Measurements from ENCODE around the gene SYK.
"Not testable (repeated sequence)": the region's sequence is repeated elsewhere in the genome, so short reads cannot be mapped to it uniquely, and the experiment has no call there.

The SYK gene

GRCh38 chr9:90775657-90776056, 26.0 kb upstream of the SYK start:
- Histone ChIP-seq H3K9me3 (ENCODE audit: control insufficient read depth, low read length) (no peaks in the 10 kb centered on the region), H3K9ac (ENCODE audit: low read length) (no peak overlapping the region), H3K27me3 (replicated peaks; ENCODE audit: control insufficient read depth, insufficient read depth, low read length) (peaks cover 4% of the 10 kb centered on the region), H3K4me1 (ENCODE audit: control insufficient read depth, insufficient read depth, low read length) (no peaks in the 10 kb centered on the region), H3K36me3 (ENCODE audit: control insufficient read depth, insufficient read depth, low read length, severe bottlenecking) (no peaks in the 10 kb centered on the region), H3K4me3 (ENCODE audit: low read length) (no peak overlapping the region)
- DNase-seq (ENCODE audit: low read depth) = no peak

DNA sequence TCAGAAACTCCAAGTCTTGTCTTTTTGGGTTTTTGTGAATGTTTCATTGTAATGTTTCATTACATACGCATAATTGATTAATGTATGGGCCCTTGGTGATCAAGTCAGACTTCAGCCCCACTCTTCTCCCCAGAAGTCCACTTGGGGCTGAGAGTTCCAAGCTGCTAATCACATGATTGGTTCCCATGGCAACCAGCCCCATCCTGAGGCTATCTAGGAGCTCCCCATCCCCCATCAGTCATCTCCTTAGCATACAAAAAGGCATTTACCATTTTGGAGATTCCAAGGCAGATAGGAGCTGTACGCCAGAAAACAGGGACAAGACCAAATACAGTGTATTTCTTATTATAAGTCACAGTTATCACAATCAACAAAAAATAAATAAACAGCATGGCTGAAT, 22.9 kb upstream of the SYK start:
- Histone ChIP-seq H3K36me3 (ENCODE audit: control insufficient read depth, insufficient read depth, low read length, severe bottlenecking) (no peaks in the 10 kb centered on the region), H3K9ac (ENCODE audit: low read length) (no peak overlapping the region)
- DNase-seq (ENCODE audit: low read depth) = no peak

GRCh38 chr9:90783552-90783951, 18.1 kb upstream of the SYK start:
- no peak for DNase-seq (ENCODE audit: low read depth)
- no peak overlapping the region for H3K9ac ChIP-seq (ENCODE audit: low read length)
- no peaks in the 10 kb centered on the region for H3K4me1 ChIP-seq (ENCODE audit: control insufficient read depth, insufficient read depth, low read length)
- peaks cover 17% of the 10 kb centered on the region for H3K27me3 ChIP-seq (replicated peaks; ENCODE audit: control insufficient read depth, insufficient read depth, low read length)
- no peaks in the 10 kb centered on the region for H3K36me3 ChIP-seq (ENCODE audit: control insufficient read depth, insufficient read depth, low read length, severe bottlenecking)
- peaks cover 3% of the 10 kb centered on the region for H3K9me3 ChIP-seq (ENCODE audit: control insufficient read depth, low read length)
- H3K4me3 ChIP-seq (ENCODE audit: low read length) = no peak overlapping the region

More for the DNA sequence above, 22.9 kb upstream of the SYK start:
- no peaks in the 10 kb centered on the region for H3K9me3 ChIP-seq (ENCODE audit: control insufficient read depth, low read length)
- peaks cover 9% of the 10 kb centered on the region for H3K27me3 ChIP-seq (replicated peaks; ENCODE audit: control insufficient read depth, insufficient read depth, low read length)
- no peaks in the 10 kb centered on the region for H3K4me1 ChIP-seq (ENCODE audit: control insufficient read depth, insufficient read depth, low read length)
- H3K4me3 ChIP-seq (ENCODE audit: low read length) = no peak overlapping the region

DNA sequence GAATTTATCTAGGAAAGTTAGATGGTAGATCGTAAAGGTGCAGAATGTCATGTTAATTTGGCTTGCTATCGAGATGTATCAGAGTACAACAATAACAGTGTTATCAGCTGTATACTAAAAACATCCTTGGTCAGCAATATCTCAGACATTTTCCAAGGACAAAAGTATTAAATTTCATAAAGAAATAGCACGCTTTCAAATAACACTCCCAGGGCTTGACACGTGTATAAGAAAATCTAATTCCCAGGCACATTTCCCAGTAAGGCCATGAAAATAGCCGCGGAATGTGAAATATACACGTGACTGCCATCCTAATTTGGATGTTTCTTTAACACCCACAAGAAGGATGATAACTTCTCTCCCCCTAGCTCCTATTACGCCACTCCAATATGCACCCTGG, 17.7 kb upstream of the SYK start:
- H3K4me1 ChIP-seq (ENCODE audit: control insufficient read depth, insufficient read depth, low read length) = no peaks in the 10 kb centered on the region
- peaks cover 3% of the 10 kb centered on the region for H3K9me3 ChIP-seq (ENCODE audit: control insufficient read depth, low read length)
- H3K36me3 ChIP-seq (ENCODE audit: control insufficient read depth, insufficient read depth, low read length, severe bottlenecking) = no peaks in the 10 kb centered on the region
- H3K27me3 ChIP-seq (replicated peaks; ENCODE audit: control insufficient read depth, insufficient read depth, low read length) = peaks cover 17% of the 10 kb centered on the region
- DNase-seq (ENCODE audit: low read depth) = no peak
- no peak overlapping the region for H3K9ac ChIP-seq (ENCODE audit: low read length)
- no peak overlapping the region for H3K4me3 ChIP-seq (ENCODE audit: low read length)

GRCh38 chr9:90787771-90788460, 13.7 kb upstream of the SYK start:
- DNase-seq (ENCODE audit: low read depth) = no peak
- no peaks in the 10 kb centered on the region for H3K36me3 ChIP-seq (ENCODE audit: control insufficient read depth, insufficient read depth, low read length, severe bottlenecking)
- peaks cover 29% of the 10 kb centered on the region for H3K27me3 ChIP-seq (replicated peaks; ENCODE audit: control insufficient read depth, insufficient read depth, low read length)
- H3K4me1 ChIP-seq (ENCODE audit: control insufficient read depth, insufficient read depth, low read length) = no peaks in the 10 kb centered on the region
- no peak overlapping the region for H3K9ac ChIP-seq (ENCODE audit: low read length)
- H3K9me3 ChIP-seq (ENCODE audit: control insufficient read depth, low read length) = peaks cover 3% of the 10 kb centered on the region
- no peak overlapping the region for H3K4me3 ChIP-seq (ENCODE audit: low read length)

GRCh38 chr9:90788527-90788926, 13.1 kb upstream of the SYK start:
- not testable (repeated sequence) for H3K4me1 ChIP-seq (ENCODE audit: control insufficient read depth, insufficient read depth, low read length); DNase-seq (ENCODE audit: low read depth); H3K4me3 ChIP-seq (ENCODE audit: low read length); H3K36me3 ChIP-seq (ENCODE audit: control insufficient read depth, insufficient read depth, low read length, severe bottlenecking); H3K9ac ChIP-seq (ENCODE audit: low read length); H3K9me3 ChIP-seq (ENCODE audit: control insufficient read depth, low read length)
- H3K27me3 ChIP-seq (replicated peaks; ENCODE audit: control insufficient read depth, insufficient read depth, low read length) = peaks cover 27% of the 10 kb centered on the region

GRCh38 chr9:90789408-90789807, 12.2 kb upstream of the SYK start:
- peaks cover 23% of the 10 kb centered on the region for H3K27me3 ChIP-seq (replicated peaks; ENCODE audit: control insufficient read depth, insufficient read depth, low read length)
- no peak for DNase-seq (ENCODE audit: low read depth)
- H3K4me3 ChIP-seq (ENCODE audit: low read length) = no peak overlapping the region
- no peaks in the 10 kb centered on the region for H3K36me3 ChIP-seq (ENCODE audit: control insufficient read depth, insufficient read depth, low read length, severe bottlenecking)
- no peak overlapping the region for H3K9ac ChIP-seq (ENCODE audit: low read length)
- H3K4me1 ChIP-seq (ENCODE audit: control insufficient read depth, insufficient read depth, low read length) = no peaks in the 10 kb centered on the region
- peaks cover 9% of the 10 kb centered on the region for H3K9me3 ChIP-seq (ENCODE audit: control insufficient read depth, low read length)

DNA sequence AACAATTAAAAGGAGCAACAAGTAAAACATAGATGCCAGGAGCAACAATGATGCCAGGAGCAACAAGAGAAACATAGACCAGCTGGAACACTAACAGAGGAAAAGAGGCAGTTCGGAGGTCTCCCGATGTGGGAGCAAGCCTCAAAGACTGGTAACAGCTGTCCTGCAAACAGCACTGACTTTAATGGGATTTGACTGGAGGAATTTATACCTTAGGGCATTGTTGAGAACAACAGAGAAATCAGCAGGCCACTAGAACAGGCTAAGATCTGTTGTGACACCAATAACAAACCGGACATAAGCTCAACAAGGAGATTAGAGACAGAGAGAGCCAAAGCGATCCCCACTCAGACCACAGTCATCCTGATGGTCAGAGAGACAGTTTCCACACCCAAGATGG, 11.8 kb upstream of the SYK start:
- H3K9ac ChIP-seq (ENCODE audit: low read length) = no peak overlapping the region
- peaks cover 23% of the 10 kb centered on the region for H3K27me3 ChIP-seq (replicated peaks; ENCODE audit: control insufficient read depth, insufficient read depth, low read length)
- no peaks in the 10 kb centered on the region for H3K36me3 ChIP-seq (ENCODE audit: control insufficient read depth, insufficient read depth, low read length, severe bottlenecking)
- no peak overlapping the region for H3K4me3 ChIP-seq (ENCODE audit: low read length)
- DNase-seq (ENCODE audit: low read depth) = no peak
- no peaks in the 10 kb centered on the region for H3K4me1 ChIP-seq (ENCODE audit: control insufficient read depth, insufficient read depth, low read length)
- peaks cover 9% of the 10 kb centered on the region for H3K9me3 ChIP-seq (ENCODE audit: control insufficient read depth, low read length)

- not testable (repeated sequence) for H3K4me1 ChIP-seq (ENCODE audit: control insufficient read depth, insufficient read depth, low read length); H3K4me3 ChIP-seq (ENCODE audit: low read length); H3K36me3 ChIP-seq (ENCODE audit: control insufficient read depth, insufficient read depth, low read length, severe bottlenecking); H3K9ac ChIP-seq (ENCODE audit: low read length); DNase-seq (ENCODE audit: low read depth); H3K9me3 ChIP-seq (ENCODE audit: control insufficient read depth, low read length)
- peaks cover 18% of the 10 kb centered on the region for H3K27me3 ChIP-seq (replicated peaks; ENCODE audit: control insufficient read depth, insufficient read depth, low read length)
These were observed 8.6 kb upstream of the SYK start for GRCh38 chr9:90793024-90793423.

DNA sequence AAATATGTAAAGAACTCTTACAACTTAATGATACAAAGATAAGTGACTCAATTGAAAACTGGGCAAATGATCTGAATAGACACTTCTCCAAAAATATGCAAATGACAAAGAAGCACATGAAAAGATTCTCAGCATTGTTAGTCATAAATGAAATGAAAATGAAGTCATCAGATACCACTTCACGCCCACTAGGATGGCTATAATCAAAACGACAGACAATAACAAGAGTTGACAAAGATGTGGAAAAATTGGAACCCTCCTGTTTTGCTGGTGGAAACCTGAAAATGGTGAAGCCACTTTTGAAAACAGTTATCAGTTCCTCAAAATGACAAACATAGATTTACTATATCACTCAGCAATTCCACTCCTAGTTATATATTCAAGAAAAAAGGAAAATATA, 7.9 kb upstream of the SYK start:
- Histone ChIP-seq H3K9me3 (ENCODE audit: control insufficient read depth, low read length) (peaks cover 6% of the 10 kb centered on the region), H3K36me3 (ENCODE audit: control insufficient read depth, insufficient read depth, low read length, severe bottlenecking) (no peaks in the 10 kb centered on the region), H3K9ac (ENCODE audit: low read length) (no peak overlapping the region), H3K4me3 (ENCODE audit: low read length) (no peak overlapping the region), H3K4me1 (ENCODE audit: control insufficient read depth, insufficient read depth, low read length) (no peaks in the 10 kb centered on the region), H3K27me3 (replicated peaks; ENCODE audit: control insufficient read depth, insufficient read depth, low read length) (peaks cover 18% of the 10 kb centered on the region)
- no peak for DNase-seq (ENCODE audit: low read depth)

DNA sequence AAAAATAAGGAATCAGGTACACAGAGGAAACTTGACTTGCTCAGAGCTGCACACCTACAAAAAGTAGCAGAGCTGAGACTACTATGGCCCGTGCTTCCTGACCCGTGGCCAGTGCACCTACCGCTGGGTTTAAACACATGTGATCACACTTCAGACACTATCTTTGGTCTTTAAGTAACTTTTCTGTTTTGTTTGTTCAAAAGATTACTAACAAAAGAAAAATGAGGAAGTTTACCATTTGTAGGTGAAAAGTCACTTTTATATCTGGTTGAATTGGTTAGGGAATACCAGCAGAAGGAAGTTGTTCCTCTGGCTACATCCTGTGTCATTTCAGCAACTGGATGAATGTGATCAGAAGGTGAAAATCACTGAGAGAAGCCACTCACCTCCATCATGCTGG, 6.5 kb upstream of the SYK start:
- H3K4me1 ChIP-seq (ENCODE audit: control insufficient read depth, insufficient read depth, low read length) = no peaks in the 10 kb centered on the region
- peaks cover 18% of the 10 kb centered on the region for H3K27me3 ChIP-seq (replicated peaks; ENCODE audit: control insufficient read depth, insufficient read depth, low read length)
- no peak overlapping the region for H3K4me3 ChIP-seq (ENCODE audit: low read length)
- peaks cover 6% of the 10 kb centered on the region for H3K9me3 ChIP-seq (ENCODE audit: control insufficient read depth, low read length)
- H3K36me3 ChIP-seq (ENCODE audit: control insufficient read depth, insufficient read depth, low read length, severe bottlenecking) = no peaks in the 10 kb centered on the region
- H3K9ac ChIP-seq (ENCODE audit: low read length) = no peak overlapping the region
- no peak for DNase-seq (ENCODE audit: low read depth)

DNA sequence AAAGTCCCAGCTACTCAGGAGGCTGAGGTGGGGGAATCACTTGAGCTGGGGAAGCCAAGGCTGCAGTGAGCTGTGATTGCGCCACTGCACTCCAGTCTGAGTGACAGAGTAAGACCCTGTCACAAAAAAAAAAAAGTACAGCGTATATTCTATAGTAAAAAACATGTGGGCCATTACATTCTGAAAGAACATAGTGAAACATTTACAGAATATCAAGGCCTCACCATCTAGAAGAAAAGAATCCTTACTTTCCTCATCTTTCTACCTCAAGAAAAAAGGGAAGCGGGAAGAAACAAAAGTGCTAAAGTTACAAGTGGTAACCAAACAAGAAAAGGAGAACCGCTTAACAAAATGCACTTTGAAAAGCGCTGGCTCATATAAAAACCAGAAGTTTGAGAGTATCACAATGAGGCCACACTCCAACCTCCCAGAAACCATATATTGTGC, 5.7 kb upstream of the SYK start:
- no peak for DNase-seq (ENCODE audit: low read depth)
- Histone ChIP-seq H3K9me3 (ENCODE audit: control insufficient read depth, low read length) (peaks cover 6% of the 10 kb centered on the region), H3K4me3 (ENCODE audit: low read length) (no peak overlapping the region), H3K27me3 (replicated peaks; ENCODE audit: control insufficient read depth, insufficient read depth, low read length) (peaks cover 25% of the 10 kb centered on the region), H3K36me3 (ENCODE audit: control insufficient read depth, insufficient read depth, low read length, severe bottlenecking) (no peaks in the 10 kb centered on the region), H3K9ac (ENCODE audit: low read length) (no peak overlapping the region), H3K4me1 (ENCODE audit: control insufficient read depth, insufficient read depth, low read length) (no peaks in the 10 kb centered on the region)

Data from adipocyte (in vitro differentiated cells).